H9 (cell line): ENCODE measurements around the gene C2orf49. TPM values are rescaled to one million over a fixed set of nuclear protein-coding genes. Genes with fewer than 3 reads are reported as not detected.

Experiments used
- DNase-seq: peaks from one replicate; pipeline ENCODE4 v3.0.0-alpha.2; 2017
- H2AFZ ChIP-seq: one replicate; pipeline ENCODE4 v1.6.1; 2013; ENCODE audit warnings: mild to moderate bottlenecking, low read length, control low read depth, moderate library complexity
- H2AK5ac ChIP-seq: 2 replicates; pipeline ENCODE4 v1.6.1; 2013; ENCODE audit warnings: low read length, control low read depth, mixed read lengths; ENCODE audit not compliant: insufficient read length
- H2BK120ac ChIP-seq: one replicate; pipeline ENCODE4 v1.6.1; 2013; ENCODE audit warnings: low read depth, mild to moderate bottlenecking, low read length, control low read depth, inconsistent platforms; ENCODE audit not compliant: poor library complexity, severe bottlenecking
- H2BK12ac ChIP-seq: 2 replicates; pipeline ENCODE4 v1.6.1; 2013; ENCODE audit warnings: low read length, control low read depth, mixed read lengths, low read depth; ENCODE audit not compliant: insufficient read length
- H2BK15ac ChIP-seq: 2 replicates; pipeline ENCODE4 v1.6.1; 2013; ENCODE audit warnings: low read depth, low read length, control low read depth
- H2BK20ac ChIP-seq: one replicate; pipeline ENCODE4 v1.6.1; 2013; ENCODE audit warnings: low read depth, mild to moderate bottlenecking, low read length, control low read depth, inconsistent platforms; ENCODE audit not compliant: poor library complexity, severe bottlenecking
- H2BK5ac ChIP-seq: 2 replicates; pipeline ENCODE4 v1.6.1; 2013; ENCODE audit warnings: low read length, control low read depth, mixed read lengths; ENCODE audit not compliant: insufficient read length
- H3K14ac ChIP-seq: 2 replicates; pipeline ENCODE4 v1.6.1; 2013; ENCODE audit warnings: low read length, control low read depth; ENCODE audit not compliant: insufficient read depth
- H3K18ac ChIP-seq: 2 replicates; pipeline ENCODE4 v1.6.1; 2013; ENCODE audit warnings: low read depth, mild to moderate bottlenecking, mixed read lengths, low read length, control low read depth; ENCODE audit not compliant: insufficient read length
- H3K23ac ChIP-seq: 2 replicates; pipeline ENCODE4 v1.6.1; 2013; ENCODE audit warnings: low read length, control low read depth, mixed read lengths, low read depth; ENCODE audit not compliant: insufficient read length
- H3K23me2 ChIP-seq: 2 replicates; pipeline ENCODE4 v1.6.1; 2013; ENCODE audit warnings: low read depth, mild to moderate bottlenecking, mixed read lengths, low read length, control low read depth; ENCODE audit not compliant: insufficient read length, poor library complexity, severe bottlenecking
- H3K27ac ChIP-seq: 2 replicates; pipeline ENCODE4 v1.5.1; 2013; ENCODE audit warnings: low read length, control low read depth, mixed read lengths, low read depth; ENCODE audit not compliant: insufficient read length
- H3K27me3 ChIP-seq: 2 replicates; pipeline ENCODE4 v1.6.1; 2013; ENCODE audit warnings: low read length, control low read depth, inconsistent platforms; ENCODE audit not compliant: insufficient read depth
- H3K4ac ChIP-seq: 2 replicates; pipeline ENCODE4 v1.6.1; 2013; ENCODE audit warnings: low read depth, mild to moderate bottlenecking, control low read depth, inconsistent platforms, low read length, moderate library complexity
- H3K4me1 ChIP-seq: 2 replicates; pipeline ENCODE4 v1.6.1; 2013; ENCODE audit warnings: low read length, control low read depth, inconsistent platforms; ENCODE audit not compliant: insufficient read depth
- H3K4me2 ChIP-seq: 2 replicates; pipeline ENCODE4 v1.6.1; 2013; ENCODE audit warnings: low read length, control low read depth, mixed read lengths; ENCODE audit not compliant: insufficient read length, insufficient read depth
- H3K56ac ChIP-seq: 2 replicates; pipeline ENCODE4 v1.6.1; 2013; ENCODE audit warnings: low read depth, mild to moderate bottlenecking, mixed read lengths, low read length, control low read depth; ENCODE audit not compliant: insufficient read length
- H3K79me1 ChIP-seq: 2 replicates; pipeline ENCODE4 v1.6.1; 2013; ENCODE audit warnings: low read depth, mild to moderate bottlenecking, moderate library complexity, low read length, control low read depth, inconsistent platforms; ENCODE audit not compliant: insufficient read depth, poor library complexity, severe bottlenecking
- H3K79me2 ChIP-seq: 2 replicates; pipeline ENCODE4 v1.6.1; 2013; ENCODE audit warnings: low read length, control low read depth, inconsistent platforms; ENCODE audit not compliant: insufficient read depth
- H3K9ac ChIP-seq: 2 replicates; pipeline ENCODE4 v1.6.1; 2013; ENCODE audit warnings: low read length, control low read depth, mixed read lengths; ENCODE audit not compliant: insufficient read length; ENCODE audit errors: extremely low read depth
- H3K9me3 ChIP-seq: one replicate; pipeline ENCODE4 v1.6.1; 2013; ENCODE audit warnings: low read depth, low read length, inconsistent platforms; ENCODE audit not compliant: control insufficient read depth
- H3T11ph ChIP-seq: one replicate; pipeline ENCODE4 v1.6.1; 2013; ENCODE audit warnings: mild to moderate bottlenecking, low read length, control low read depth, inconsistent platforms
- H4K20me1 ChIP-seq: one replicate; pipeline ENCODE4 v1.6.1; 2013; ENCODE audit not compliant: control insufficient read depth, insufficient read length, insufficient read depth
- H4K5ac ChIP-seq: 2 replicates; pipeline ENCODE4 v1.6.1; 2013; ENCODE audit warnings: low read depth, mild to moderate bottlenecking, mixed read lengths, low read length, control low read depth; ENCODE audit not compliant: insufficient read length
- H4K8ac ChIP-seq: replicated peaks from 2 replicates; pipeline ENCODE4 v1.6.1; 2013; ENCODE audit warnings: low read length, control low read depth, mixed read lengths, low read depth; ENCODE audit not compliant: insufficient read length
- H4K91ac ChIP-seq: 2 replicates; pipeline ENCODE4 v1.6.1; 2013; ENCODE audit warnings: low read depth, mild to moderate bottlenecking, moderate library complexity, mixed read lengths, low read length, control low read depth; ENCODE audit not compliant: insufficient read length
- H3K27ac Mint-ChIP-seq, 3 experiments: 2 replicates in 2 of 3; 3 replicates in 1 of 3; pipeline ENCODE4 v1.8.0; 2020 to 2021; ENCODE audit warnings: mixed read lengths in 3 of 3, mild to moderate bottlenecking in 1 of 3, moderate library complexity in 1 of 3
- H3K27me3 Mint-ChIP-seq: 2 replicates; pipeline ENCODE4 v1.8.0; 2021; ENCODE audit warnings: low read depth, mild to moderate bottlenecking, moderate library complexity, mixed read lengths
- H3K36me3 Mint-ChIP-seq, 3 experiments: 2 replicates in 2 of 3; 3 replicates in 1 of 3; pipeline ENCODE4 v1.8.0; 2020 to 2021; ENCODE audit warnings: low read depth in 3 of 3, mixed read lengths in 3 of 3; ENCODE audit not compliant: insufficient read depth in 1 of 3
- H3K4me1 Mint-ChIP-seq, 2 experiments: 2 replicates each; pipeline ENCODE4 v1.8.0; 2020; ENCODE audit warnings: mixed read lengths in 2 of 2
- H3K4me3 Mint-ChIP-seq, 2 experiments: 2 replicates in 1 of 2; 3 replicates in 1 of 2; pipeline ENCODE4 v1.8.0; 2020 to 2021; ENCODE audit warnings: mild to moderate bottlenecking in 2 of 2, mixed read lengths in 2 of 2, moderate library complexity in 1 of 2
- H3K9me3 Mint-ChIP-seq, 2 experiments: 2 replicates in 1 of 2; 3 replicates in 1 of 2; pipeline ENCODE4 v1.8.0; 2020; ENCODE audit warnings: mild to moderate bottlenecking in 2 of 2, mixed read lengths in 2 of 2, moderate library complexity in 1 of 2
- WGBS: extraction: QIAGEN DNeasy Blood & Tissue Kit; methylation state at CpG from one replicate; pipeline ENCODE4 v1.1.7; 2013; ENCODE audit warnings: missing lambda C conversion rate, low lambda C conversion rate, mixed read lengths; ENCODE audit not compliant: insufficient read length; ENCODE audit errors: extremely low coverage; 5-methylcytosine and 5-hydroxymethylcytosine counted together
- total RNA-seq: library from RNA; stranded (reverse); gene quantifications from 2 replicates; pipeline ENCODE4 v1.2.1, GENCODE V29; 2021
- TF ChIP-seq, protein P1 (sequence below): fragments of 200-600 bp; sonication (generic); conservative IDR thresholded peaks from 3 replicates; pipeline ENCODE4 v1.8.0; 2021; ENCODE audit warnings: antibody characterized with exemption, mild to moderate bottlenecking

C2orf49 gene
- total RNA-seq, 1 experiment from 2014 or later: 18.8 TPM

DNA sequence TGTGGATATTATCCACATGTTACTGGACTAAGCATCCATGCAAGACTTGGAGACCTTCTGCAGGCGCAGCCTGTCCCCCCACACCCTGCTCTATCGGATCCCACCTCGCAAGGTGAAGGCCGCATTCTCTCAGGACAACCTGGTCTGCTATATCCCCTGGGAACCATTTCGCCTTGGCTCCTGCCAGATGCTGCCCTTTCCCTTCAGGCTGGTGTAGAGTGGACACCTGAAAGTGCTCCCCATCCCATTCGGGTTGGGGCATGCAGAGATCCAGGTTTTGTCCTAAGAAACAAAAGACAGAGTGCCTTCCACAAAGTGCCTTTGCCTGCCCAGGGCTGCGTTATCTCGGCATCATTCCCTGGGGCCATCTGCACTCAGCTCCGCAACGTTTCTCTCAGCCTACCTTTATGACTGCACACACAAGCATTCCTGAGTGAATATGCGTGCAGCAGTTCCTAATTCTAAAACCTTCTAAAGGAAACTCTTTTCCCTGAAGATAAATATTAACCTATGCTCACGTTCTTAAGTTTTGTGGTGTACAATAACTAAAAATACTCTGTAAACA is 41.0 kb downstream of the C2orf49 start:
- H3K27ac Mint-ChIP-seq: no peak overlapping the region
- no peak overlapping the region for H3K56ac ChIP-seq

More for the DNA sequence above, 41.0 kb downstream of the C2orf49 start:
- Histone ChIP-seq H3T11ph (no peak overlapping the region), H3K9ac (no peak overlapping the region), H2AFZ (no peak overlapping the region), H3K18ac (no peak overlapping the region), H4K91ac (no peak overlapping the region), H3K27ac (no peak overlapping the region), H4K20me1 (no peaks in the 10 kb centered on the region), H3K27me3 (no peaks in the 10 kb centered on the region), H3K23me2 (no peaks in the 10 kb centered on the region), H3K79me1 (no peaks in the 10 kb centered on the region), H3K4me2 (no peak overlapping the region), H3K9me3 (no peaks in the 10 kb centered on the region), H2BK5ac (no peak overlapping the region), H4K5ac (no peak overlapping the region), H3K4ac (no peak overlapping the region), H2BK12ac (no peak overlapping the region), H3K14ac (no peak overlapping the region), H4K8ac (no peak overlapping the region), H2BK15ac (no peak overlapping the region), H2BK120ac (no peak overlapping the region), H3K79me2 (no peaks in the 10 kb centered on the region), H2AK5ac (no peak overlapping the region), H3K4me1 (no peaks in the 10 kb centered on the region), H2BK20ac (no peak overlapping the region), H3K23ac (no peak overlapping the region)
- WGBS: no CpG with 5 or more reads among the region's 12 CpGs
- TF ChIP-seq, protein P1, sequence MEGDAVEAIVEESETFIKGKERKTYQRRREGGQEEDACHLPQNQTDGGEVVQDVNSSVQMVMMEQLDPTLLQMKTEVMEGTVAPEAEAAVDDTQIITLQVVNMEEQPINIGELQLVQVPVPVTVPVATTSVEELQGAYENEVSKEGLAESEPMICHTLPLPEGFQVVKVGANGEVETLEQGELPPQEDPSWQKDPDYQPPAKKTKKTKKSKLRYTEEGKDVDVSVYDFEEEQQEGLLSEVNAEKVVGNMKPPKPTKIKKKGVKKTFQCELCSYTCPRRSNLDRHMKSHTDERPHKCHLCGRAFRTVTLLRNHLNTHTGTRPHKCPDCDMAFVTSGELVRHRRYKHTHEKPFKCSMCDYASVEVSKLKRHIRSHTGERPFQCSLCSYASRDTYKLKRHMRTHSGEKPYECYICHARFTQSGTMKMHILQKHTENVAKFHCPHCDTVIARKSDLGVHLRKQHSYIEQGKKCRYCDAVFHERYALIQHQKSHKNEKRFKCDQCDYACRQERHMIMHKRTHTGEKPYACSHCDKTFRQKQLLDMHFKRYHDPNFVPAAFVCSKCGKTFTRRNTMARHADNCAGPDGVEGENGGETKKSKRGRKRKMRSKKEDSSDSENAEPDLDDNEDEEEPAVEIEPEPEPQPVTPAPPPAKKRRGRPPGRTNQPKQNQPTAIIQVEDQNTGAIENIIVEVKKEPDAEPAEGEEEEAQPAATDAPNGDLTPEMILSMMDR: no peak
- H3K27me3 Mint-ChIP-seq: no peaks in the 10 kb centered on the region; the same call in 1 of the 2 replicates
- H3K9me3 Mint-ChIP-seq: no peaks in the 10 kb centered on the region
- DNase-seq: no peak
- H3K4me1 Mint-ChIP-seq: no peaks in the 10 kb centered on the region
- H3K36me3 Mint-ChIP-seq: peaks cover 2 to 31% (median 31%) of the 10 kb centered on the region in 3 experiments
- H3K4me3 Mint-ChIP-seq: no peak overlapping the region
